Measurements from ENCODE around the gene NCAM2.

The NCAM2 gene

GRCh38 chr21:21464684-21465083 lies 466.5 kb downstream of the NCAM2 start:
- no peak for TF ChIP-seq EZH2 (IDR thresholded peaks at IDR 0.05; ENCODE audit: borderline replicate concordance, low read length)
- TF ChIP-seq CTCF (IDR thresholded peaks at IDR 0.05; ENCODE audit: low read length), result no peak
- Histone ChIP-seq H3K9me2 (ENCODE audit: low read depth, low read length) (no peaks in the 10 kb centered on the region), H2AFZ (ENCODE audit: low read length) (no peak overlapping the region), H3K4me3 (ENCODE audit: low read depth, low read length, poor library complexity, severe bottlenecking) (no peak overlapping the region), H3K9me3 (ENCODE audit: low read length) (no peaks in the 10 kb centered on the region), H3K9ac (ENCODE audit: low read length) (no peak overlapping the region), H3K36me3 (ENCODE audit: insufficient read depth, low read length) (no peaks in the 10 kb centered on the region), H3K27ac (ENCODE audit: low read depth, low read length, poor library complexity, severe bottlenecking) (no peak overlapping the region), H3K4me1 (ENCODE audit: insufficient read depth, low read length, severe bottlenecking) (no peaks in the 10 kb centered on the region), H3K4me2 (ENCODE audit: low read length) (no peak overlapping the region), H3K27me3 (ENCODE audit: insufficient read depth, low read length) (no peaks in the 10 kb centered on the region), H4K20me1 (ENCODE audit: insufficient read depth, low read length) (no peaks in the 10 kb centered on the region), H3K79me2 (ENCODE audit: insufficient read depth, low read length) (no peaks in the 10 kb centered on the region), H3F3A (ENCODE audit: insufficient read depth, low read length) (no peaks in the 10 kb centered on the region)

GRCh38 chr21:21466752-21467151 lies 468.5 kb downstream of the NCAM2 start:
- no peaks in the 10 kb centered on the region for H3K36me3 ChIP-seq (ENCODE audit: insufficient read depth, low read length)
- H3K4me3 ChIP-seq (ENCODE audit: low read depth, low read length, poor library complexity, severe bottlenecking), result no peak overlapping the region
- no peaks in the 10 kb centered on the region for H3K9me2 ChIP-seq (ENCODE audit: low read depth, low read length)
- H3K79me2 ChIP-seq (ENCODE audit: insufficient read depth, low read length), result no peaks in the 10 kb centered on the region
- H3K4me1 ChIP-seq (ENCODE audit: insufficient read depth, low read length, severe bottlenecking), result no peaks in the 10 kb centered on the region
- no peak overlapping the region for H3K27ac ChIP-seq (ENCODE audit: low read depth, low read length, poor library complexity, severe bottlenecking)
- no peak overlapping the region for H3K4me2 ChIP-seq (ENCODE audit: low read length)
- H3K9me3 ChIP-seq (ENCODE audit: low read length), result no peaks in the 10 kb centered on the region
- H3K27me3 ChIP-seq (ENCODE audit: insufficient read depth, low read length), result no peaks in the 10 kb centered on the region
- no peaks in the 10 kb centered on the region for H4K20me1 ChIP-seq (ENCODE audit: insufficient read depth, low read length)
- H3K9ac ChIP-seq (ENCODE audit: low read length), result no peak overlapping the region
- no peak overlapping the region for H2AFZ ChIP-seq (ENCODE audit: low read length)
- no peaks in the 10 kb centered on the region for H3F3A ChIP-seq (ENCODE audit: insufficient read depth, low read length)
- TF ChIP-seq CTCF (IDR thresholded peaks at IDR 0.05; ENCODE audit: low read length) (no peak), EZH2 (IDR thresholded peaks at IDR 0.05; ENCODE audit: borderline replicate concordance, low read length) (no peak)

GRCh38 chr21:21468003-21468402 lies 469.8 kb downstream of the NCAM2 start:
- Histone ChIP-seq H3K36me3 (ENCODE audit: insufficient read depth, low read length) (no peaks in the 10 kb centered on the region), H3K79me2 (ENCODE audit: insufficient read depth, low read length) (no peaks in the 10 kb centered on the region), H4K20me1 (ENCODE audit: insufficient read depth, low read length) (no peaks in the 10 kb centered on the region), H3K27ac (ENCODE audit: low read depth, low read length, poor library complexity, severe bottlenecking) (no peak overlapping the region), H3K27me3 (ENCODE audit: insufficient read depth, low read length) (no peaks in the 10 kb centered on the region), H3K4me1 (ENCODE audit: insufficient read depth, low read length, severe bottlenecking) (no peaks in the 10 kb centered on the region), H3K9ac (ENCODE audit: low read length) (no peak overlapping the region), H3K9me3 (ENCODE audit: low read length) (no peaks in the 10 kb centered on the region), H3F3A (ENCODE audit: insufficient read depth, low read length) (no peaks in the 10 kb centered on the region), H2AFZ (ENCODE audit: low read length) (no peak overlapping the region), H3K4me2 (ENCODE audit: low read length) (no peak overlapping the region), H3K9me2 (ENCODE audit: low read depth, low read length) (no peaks in the 10 kb centered on the region), H3K4me3 (ENCODE audit: low read depth, low read length, poor library complexity, severe bottlenecking) (no peak overlapping the region)
- TF ChIP-seq CTCF (IDR thresholded peaks at IDR 0.05; ENCODE audit: low read length), result no peak
- TF ChIP-seq EZH2 (IDR thresholded peaks at IDR 0.05; ENCODE audit: borderline replicate concordance, low read length), result no peak

Data from OCI-LY1 (cell line).